ENCODE results near the gene ELAVL4.

GRCh38 chr1:50103615-50104081 lies 5.1 kb upstream of the ELAVL4 start:
- TF ChIP-seq CTCF (IDR thresholded peaks at IDR 0.05) (no peak), POLR2A (IDR thresholded peaks at IDR 0.05) (no peak), POLR2AphosphoS5 (IDR thresholded peaks at IDR 0.05) (no peak), EP300 (IDR thresholded peaks at IDR 0.05) (no peak)
